H9 (cell line): Measurements from ENCODE around the gene PERM1. TPM values are rescaled to one million over a fixed set of nuclear protein-coding genes. Genes with fewer than 3 reads are reported as not detected.

Source experiments
- DNase-seq: peaks from one replicate; pipeline ENCODE4 v3.0.0-alpha.2; 2017
- H2AFZ ChIP-seq: one replicate; pipeline ENCODE4 v1.6.1; 2013; ENCODE audit warnings: mild to moderate bottlenecking, low read length, control low read depth, moderate library complexity
- H2AK5ac ChIP-seq: 2 replicates; pipeline ENCODE4 v1.6.1; 2013; ENCODE audit warnings: low read length, control low read depth, mixed read lengths; ENCODE audit not compliant: insufficient read length
- H2BK120ac ChIP-seq: one replicate; pipeline ENCODE4 v1.6.1; 2013; ENCODE audit warnings: low read depth, mild to moderate bottlenecking, low read length, control low read depth, inconsistent platforms; ENCODE audit not compliant: poor library complexity, severe bottlenecking
- H2BK12ac ChIP-seq: 2 replicates; pipeline ENCODE4 v1.6.1; 2013; ENCODE audit warnings: low read length, control low read depth, mixed read lengths, low read depth; ENCODE audit not compliant: insufficient read length
- H2BK15ac ChIP-seq: 2 replicates; pipeline ENCODE4 v1.6.1; 2013; ENCODE audit warnings: low read depth, low read length, control low read depth
- H2BK20ac ChIP-seq: one replicate; pipeline ENCODE4 v1.6.1; 2013; ENCODE audit warnings: low read depth, mild to moderate bottlenecking, low read length, control low read depth, inconsistent platforms; ENCODE audit not compliant: poor library complexity, severe bottlenecking
- H2BK5ac ChIP-seq: 2 replicates; pipeline ENCODE4 v1.6.1; 2013; ENCODE audit warnings: low read length, control low read depth, mixed read lengths; ENCODE audit not compliant: insufficient read length
- H3K14ac ChIP-seq: 2 replicates; pipeline ENCODE4 v1.6.1; 2013; ENCODE audit warnings: low read length, control low read depth; ENCODE audit not compliant: insufficient read depth
- H3K18ac ChIP-seq: 2 replicates; pipeline ENCODE4 v1.6.1; 2013; ENCODE audit warnings: low read depth, mild to moderate bottlenecking, mixed read lengths, low read length, control low read depth; ENCODE audit not compliant: insufficient read length
- H3K23ac ChIP-seq: 2 replicates; pipeline ENCODE4 v1.6.1; 2013; ENCODE audit warnings: low read length, control low read depth, mixed read lengths, low read depth; ENCODE audit not compliant: insufficient read length
- H3K23me2 ChIP-seq: 2 replicates; pipeline ENCODE4 v1.6.1; 2013; ENCODE audit warnings: low read depth, mild to moderate bottlenecking, mixed read lengths, low read length, control low read depth; ENCODE audit not compliant: insufficient read length, poor library complexity, severe bottlenecking
- H3K27ac ChIP-seq: 2 replicates; pipeline ENCODE4 v1.5.1; 2013; ENCODE audit warnings: low read length, control low read depth, mixed read lengths, low read depth; ENCODE audit not compliant: insufficient read length
- H3K27me3 ChIP-seq: 2 replicates; pipeline ENCODE4 v1.6.1; 2013; ENCODE audit warnings: low read length, control low read depth, inconsistent platforms; ENCODE audit not compliant: insufficient read depth
- H3K4ac ChIP-seq: 2 replicates; pipeline ENCODE4 v1.6.1; 2013; ENCODE audit warnings: low read depth, mild to moderate bottlenecking, control low read depth, inconsistent platforms, low read length, moderate library complexity
- H3K4me1 ChIP-seq: 2 replicates; pipeline ENCODE4 v1.6.1; 2013; ENCODE audit warnings: low read length, control low read depth, inconsistent platforms; ENCODE audit not compliant: insufficient read depth
- H3K4me2 ChIP-seq: 2 replicates; pipeline ENCODE4 v1.6.1; 2013; ENCODE audit warnings: low read length, control low read depth, mixed read lengths; ENCODE audit not compliant: insufficient read length, insufficient read depth
- H3K56ac ChIP-seq: 2 replicates; pipeline ENCODE4 v1.6.1; 2013; ENCODE audit warnings: low read depth, mild to moderate bottlenecking, mixed read lengths, low read length, control low read depth; ENCODE audit not compliant: insufficient read length
- H3K79me1 ChIP-seq: 2 replicates; pipeline ENCODE4 v1.6.1; 2013; ENCODE audit warnings: low read depth, mild to moderate bottlenecking, moderate library complexity, low read length, control low read depth, inconsistent platforms; ENCODE audit not compliant: insufficient read depth, poor library complexity, severe bottlenecking
- H3K79me2 ChIP-seq: 2 replicates; pipeline ENCODE4 v1.6.1; 2013; ENCODE audit warnings: low read length, control low read depth, inconsistent platforms; ENCODE audit not compliant: insufficient read depth
- H3K9ac ChIP-seq: 2 replicates; pipeline ENCODE4 v1.6.1; 2013; ENCODE audit warnings: low read length, control low read depth, mixed read lengths; ENCODE audit not compliant: insufficient read length; ENCODE audit errors: extremely low read depth
- H3K9me3 ChIP-seq: one replicate; pipeline ENCODE4 v1.6.1; 2013; ENCODE audit warnings: low read depth, low read length, inconsistent platforms; ENCODE audit not compliant: control insufficient read depth
- H3T11ph ChIP-seq: one replicate; pipeline ENCODE4 v1.6.1; 2013; ENCODE audit warnings: mild to moderate bottlenecking, low read length, control low read depth, inconsistent platforms
- H4K20me1 ChIP-seq: one replicate; pipeline ENCODE4 v1.6.1; 2013; ENCODE audit not compliant: control insufficient read depth, insufficient read length, insufficient read depth
- H4K5ac ChIP-seq: 2 replicates; pipeline ENCODE4 v1.6.1; 2013; ENCODE audit warnings: low read depth, mild to moderate bottlenecking, mixed read lengths, low read length, control low read depth; ENCODE audit not compliant: insufficient read length
- H4K8ac ChIP-seq: replicated peaks from 2 replicates; pipeline ENCODE4 v1.6.1; 2013; ENCODE audit warnings: low read length, control low read depth, mixed read lengths, low read depth; ENCODE audit not compliant: insufficient read length
- H4K91ac ChIP-seq: 2 replicates; pipeline ENCODE4 v1.6.1; 2013; ENCODE audit warnings: low read depth, mild to moderate bottlenecking, moderate library complexity, mixed read lengths, low read length, control low read depth; ENCODE audit not compliant: insufficient read length
- H3K27ac Mint-ChIP-seq, 3 experiments: 2 replicates in 2 of 3; 3 replicates in 1 of 3; pipeline ENCODE4 v1.8.0; 2020 to 2021; ENCODE audit warnings: mixed read lengths in 3 of 3, mild to moderate bottlenecking in 1 of 3, moderate library complexity in 1 of 3
- H3K27me3 Mint-ChIP-seq: 2 replicates; pipeline ENCODE4 v1.8.0; 2021; ENCODE audit warnings: low read depth, mild to moderate bottlenecking, moderate library complexity, mixed read lengths
- H3K36me3 Mint-ChIP-seq, 3 experiments: 2 replicates in 2 of 3; 3 replicates in 1 of 3; pipeline ENCODE4 v1.8.0; 2020 to 2021; ENCODE audit warnings: low read depth in 3 of 3, mixed read lengths in 3 of 3; ENCODE audit not compliant: insufficient read depth in 1 of 3
- H3K4me1 Mint-ChIP-seq, 2 experiments: 2 replicates each; pipeline ENCODE4 v1.8.0; 2020; ENCODE audit warnings: mixed read lengths in 2 of 2
- H3K4me3 Mint-ChIP-seq, 2 experiments: 2 replicates in 1 of 2; 3 replicates in 1 of 2; pipeline ENCODE4 v1.8.0; 2020 to 2021; ENCODE audit warnings: mild to moderate bottlenecking in 2 of 2, mixed read lengths in 2 of 2, moderate library complexity in 1 of 2
- H3K9me3 Mint-ChIP-seq, 2 experiments: 2 replicates in 1 of 2; 3 replicates in 1 of 2; pipeline ENCODE4 v1.8.0; 2020; ENCODE audit warnings: mild to moderate bottlenecking in 2 of 2, mixed read lengths in 2 of 2, moderate library complexity in 1 of 2
- WGBS: extraction: QIAGEN DNeasy Blood & Tissue Kit; methylation state at CpG from one replicate; pipeline ENCODE4 v1.1.7; 2013; ENCODE audit warnings: missing lambda C conversion rate, low lambda C conversion rate, mixed read lengths; ENCODE audit not compliant: insufficient read length; ENCODE audit errors: extremely low coverage; 5-methylcytosine and 5-hydroxymethylcytosine counted together
- total RNA-seq: library from RNA; stranded (reverse); gene quantifications from 2 replicates; pipeline ENCODE4 v1.2.1, GENCODE V29; 2021
- TF ChIP-seq, protein P1 (sequence below): fragments of 200-600 bp; sonication (generic); conservative IDR thresholded peaks from 3 replicates; pipeline ENCODE4 v1.8.0; 2021; ENCODE audit warnings: antibody characterized with exemption, mild to moderate bottlenecking

Gene PERM1
- total RNA-seq, 1 experiment from 2014 or later = not detected

DNA sequence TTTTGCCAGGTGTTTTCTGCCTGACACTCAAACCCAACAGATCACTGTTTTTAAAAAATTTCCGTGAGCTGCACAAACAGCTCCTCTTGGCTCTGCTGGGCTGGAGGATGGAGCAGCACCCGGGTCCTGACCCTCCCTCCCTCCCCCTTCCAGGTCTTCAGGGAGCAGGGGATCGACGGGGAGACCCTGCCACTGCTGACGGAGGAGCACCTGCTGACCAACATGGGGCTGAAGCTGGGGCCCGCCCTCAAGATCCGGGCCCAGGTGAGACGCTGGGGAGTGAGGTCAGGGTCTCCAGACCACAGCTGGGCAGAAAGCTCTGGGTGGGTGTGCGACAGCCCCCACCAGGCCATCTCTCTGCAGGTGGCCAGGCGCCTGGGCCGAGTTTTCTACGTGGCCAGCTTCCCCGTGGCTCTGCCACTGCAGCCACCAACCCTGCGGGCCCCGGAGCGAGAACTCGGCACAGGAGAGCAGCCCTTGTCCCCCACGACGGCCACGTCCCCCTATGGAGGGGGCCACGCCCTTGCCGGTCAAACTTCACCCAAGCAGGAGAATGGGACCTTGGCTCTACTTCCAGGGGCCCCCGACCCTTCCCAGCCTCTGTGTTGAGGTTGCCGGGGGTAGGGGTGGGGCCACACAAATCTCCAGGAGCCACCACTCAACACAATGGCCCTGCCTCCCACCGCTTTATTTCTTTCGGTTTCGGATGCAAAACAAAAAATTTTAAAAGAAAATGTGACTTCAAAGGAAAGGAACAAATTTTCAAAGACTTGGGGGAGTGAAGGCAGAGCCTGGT, 38.1 kb downstream of the PERM1 start:
- H2BK120ac ChIP-seq = no peak overlapping the region
- peaks cover 30% of the 10 kb centered on the region for H3K27me3 ChIP-seq
- H3K4me1 ChIP-seq = no peaks in the 10 kb centered on the region
- no peak overlapping the region for H2BK12ac ChIP-seq
- no peaks in the 10 kb centered on the region for H3K79me1 ChIP-seq
- Mint-ChIP-seq H3K4me3 (no peak overlapping the region), H3K4me1 (peaks cover 3 to 25% of the 10 kb centered on the region in 2 experiments), H3K27ac (no peak overlapping the region; a peak in 1 of 7 replicates), H3K36me3 (peaks cover 13 to 40% (median 30%) of the 10 kb centered on the region in 3 experiments; a peak in 6 of 7 replicates), H3K9me3 (no peaks in the 10 kb centered on the region), H3K27me3 (peaks cover 38% of the 10 kb centered on the region)
- H4K20me1 ChIP-seq = no peaks in the 10 kb centered on the region
- no peak overlapping the region for H2BK5ac ChIP-seq
- no peak overlapping the region for H3K23ac ChIP-seq
- no peak overlapping the region for H3K4ac ChIP-seq
- no peak overlapping the region for H2BK20ac ChIP-seq
- H3K79me2 ChIP-seq = no peaks in the 10 kb centered on the region
- H3T11ph ChIP-seq = no peak overlapping the region
- H4K8ac ChIP-seq = no peak overlapping the region
- H3K4me2 ChIP-seq = no peak overlapping the region
- H4K91ac ChIP-seq = no peak overlapping the region
- peaks cover 6% of the 10 kb centered on the region for H3K23me2 ChIP-seq
- no peak overlapping the region for H4K5ac ChIP-seq
- H3K14ac ChIP-seq = no peak overlapping the region
- no peak overlapping the region for H3K56ac ChIP-seq
- no peak overlapping the region for H2AFZ ChIP-seq
- H3K18ac ChIP-seq = no peak overlapping the region
- TF ChIP-seq, protein P1, sequence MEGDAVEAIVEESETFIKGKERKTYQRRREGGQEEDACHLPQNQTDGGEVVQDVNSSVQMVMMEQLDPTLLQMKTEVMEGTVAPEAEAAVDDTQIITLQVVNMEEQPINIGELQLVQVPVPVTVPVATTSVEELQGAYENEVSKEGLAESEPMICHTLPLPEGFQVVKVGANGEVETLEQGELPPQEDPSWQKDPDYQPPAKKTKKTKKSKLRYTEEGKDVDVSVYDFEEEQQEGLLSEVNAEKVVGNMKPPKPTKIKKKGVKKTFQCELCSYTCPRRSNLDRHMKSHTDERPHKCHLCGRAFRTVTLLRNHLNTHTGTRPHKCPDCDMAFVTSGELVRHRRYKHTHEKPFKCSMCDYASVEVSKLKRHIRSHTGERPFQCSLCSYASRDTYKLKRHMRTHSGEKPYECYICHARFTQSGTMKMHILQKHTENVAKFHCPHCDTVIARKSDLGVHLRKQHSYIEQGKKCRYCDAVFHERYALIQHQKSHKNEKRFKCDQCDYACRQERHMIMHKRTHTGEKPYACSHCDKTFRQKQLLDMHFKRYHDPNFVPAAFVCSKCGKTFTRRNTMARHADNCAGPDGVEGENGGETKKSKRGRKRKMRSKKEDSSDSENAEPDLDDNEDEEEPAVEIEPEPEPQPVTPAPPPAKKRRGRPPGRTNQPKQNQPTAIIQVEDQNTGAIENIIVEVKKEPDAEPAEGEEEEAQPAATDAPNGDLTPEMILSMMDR = no peak
- no CpG with 5 or more reads among the region's 27 CpGs for WGBS
- DNase-seq = no peak
- no peak overlapping the region for H3K9ac ChIP-seq
- no peak overlapping the region for H3K27ac ChIP-seq
- H3K9me3 ChIP-seq = no peaks in the 10 kb centered on the region
- H2AK5ac ChIP-seq = no peak overlapping the region
- H2BK15ac ChIP-seq = no peak overlapping the region
